HG03159 (cell line): ENCODE data around the gene CEP85L.

Experiments used
- ATAC-seq: cut with Tn5 transposase; IDR thresholded peaks from one replicate; pipeline ENCODE4 v1.9.1; 2021; ENCODE audit warnings: mild to moderate bottlenecking, moderate library complexity; ENCODE audit not compliant: unreplicated experiment

Gene CEP85L

DNA sequence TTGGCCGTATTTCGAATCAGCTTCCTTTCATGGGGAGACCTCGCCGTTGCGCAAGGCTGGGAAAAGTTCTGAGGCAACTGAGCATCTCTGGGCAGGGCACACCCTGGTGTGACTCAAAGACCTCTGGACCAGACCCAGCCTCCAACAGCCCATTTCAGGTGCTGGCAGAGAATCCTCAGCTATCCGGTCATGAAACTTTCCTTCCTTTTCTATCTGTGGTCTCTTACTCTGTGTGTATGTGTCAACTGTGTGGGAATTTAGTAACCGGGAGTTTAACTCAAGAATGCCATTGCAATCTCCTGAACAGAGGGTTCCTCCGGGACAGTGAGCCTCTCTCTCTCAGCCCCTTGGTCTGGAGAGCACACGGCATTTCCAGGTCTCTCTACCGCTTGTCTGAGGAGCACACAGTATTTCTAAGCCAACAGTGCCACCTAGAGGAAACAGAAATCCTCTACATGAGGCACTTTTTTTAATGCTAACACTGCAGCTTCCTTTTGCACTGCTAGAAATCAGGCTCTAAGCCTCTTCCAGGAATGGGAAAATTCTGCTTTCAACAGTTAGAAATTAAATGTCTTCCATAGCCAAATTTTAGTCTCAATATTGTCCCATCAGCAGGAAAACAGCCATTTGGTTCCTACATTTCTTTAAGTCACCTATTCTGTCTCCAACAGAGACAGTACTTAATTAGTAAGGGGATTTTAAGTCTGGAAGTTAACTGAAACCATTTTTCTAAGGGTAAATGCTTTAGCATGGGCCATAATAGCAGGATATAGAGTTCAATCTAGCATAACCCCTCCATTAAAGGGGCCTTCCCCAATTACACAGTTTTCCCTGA, 70.6 kb downstream of the CEP85L start:
- ATAC-seq, result no peak

- no peak for ATAC-seq
These were observed 71.6 kb downstream of the CEP85L start for GRCh38 chr6:118579786-118580185.

GRCh38 chr6:118578617-118579016, 72.8 kb downstream of the CEP85L start:
- no peak for ATAC-seq

- no peak for ATAC-seq
These were observed 73.4 kb downstream of the CEP85L start for GRCh38 chr6:118577972-118578371.

GRCh38 chr6:118574051-118574865, 77.1 kb downstream of the CEP85L start:
- no peak for ATAC-seq

DNA sequence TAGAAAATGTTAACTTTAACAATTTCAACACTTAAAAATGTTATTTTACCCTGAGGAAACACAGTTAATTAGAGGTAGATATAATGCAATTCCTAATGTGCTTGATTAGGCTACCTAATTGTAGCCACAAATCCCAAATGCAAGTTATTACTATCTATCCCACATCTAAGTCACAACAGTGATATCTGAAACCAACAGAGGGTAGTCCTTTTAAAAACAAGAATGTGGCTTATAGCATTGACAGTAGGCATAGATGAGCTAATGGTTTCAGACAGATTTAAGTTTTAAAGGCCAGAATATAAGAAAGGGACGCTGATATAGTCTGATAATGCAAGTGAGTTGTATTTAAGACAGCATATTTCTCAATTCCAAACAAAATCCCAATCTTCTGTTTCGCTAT, 80.3 kb downstream of the CEP85L start:
- no peak for ATAC-seq

DNA sequence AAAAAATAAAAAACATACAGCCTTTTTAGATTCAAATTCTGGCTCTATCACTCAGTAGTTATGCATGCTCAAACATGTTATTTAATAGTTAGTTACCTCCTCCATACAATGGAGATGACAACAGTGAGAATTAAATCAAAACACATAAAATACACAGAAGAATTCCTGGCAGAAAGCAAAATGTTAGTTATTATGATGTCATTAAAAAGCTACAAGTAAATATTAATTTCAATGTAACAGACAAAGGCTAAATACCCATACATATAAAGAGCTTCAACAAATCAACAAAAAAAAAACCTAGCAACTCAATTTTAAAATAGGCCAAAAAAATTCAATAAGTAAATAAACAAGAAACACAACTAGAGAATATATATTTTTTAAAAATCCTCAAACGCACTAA, 81.9 kb downstream of the CEP85L start:
- ATAC-seq, result no peak

DNA sequence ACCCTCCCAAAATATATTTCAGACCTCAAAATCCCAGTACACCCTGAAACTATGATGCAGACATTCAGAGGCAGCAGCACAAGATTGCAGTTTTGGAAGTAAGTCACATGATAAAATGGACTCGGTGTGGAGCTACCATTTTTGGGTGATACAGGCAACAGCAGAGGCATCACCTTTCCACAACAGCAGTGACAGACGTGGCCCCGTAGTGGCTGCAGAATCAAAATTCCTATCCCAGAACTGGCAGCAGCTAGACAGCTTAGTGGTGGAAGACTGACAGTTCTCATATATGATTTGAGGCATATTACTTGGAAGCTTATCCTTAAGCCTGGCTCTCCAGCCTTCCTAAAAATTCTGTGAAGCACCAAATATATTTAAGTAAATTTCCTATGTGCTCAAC, 83.4 kb downstream of the CEP85L start:
- no peak for ATAC-seq

- peak; percentile 99 for ATAC-seq
These were observed 86.0 kb downstream of the CEP85L start for GRCh38 chr6:118565311-118565960.

DNA sequence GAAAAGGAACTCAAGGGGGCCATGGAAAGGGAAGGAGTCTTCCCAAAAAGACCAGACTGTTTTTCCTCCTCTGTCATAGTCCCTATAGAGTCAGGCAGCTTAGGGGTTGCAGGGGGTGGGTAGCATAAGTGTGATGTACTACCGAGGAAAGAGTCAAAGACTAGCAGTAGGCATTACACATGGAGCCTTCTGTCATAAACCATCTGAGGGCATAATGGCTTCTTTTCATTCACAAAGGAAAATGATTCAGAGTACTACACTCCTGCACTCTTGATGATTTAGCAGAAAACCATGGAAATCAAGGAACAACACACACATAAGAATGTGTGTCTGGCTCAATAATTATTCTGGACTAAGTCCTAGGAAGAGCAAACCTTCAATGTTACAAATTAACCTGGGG, 88.4 kb downstream of the CEP85L start:
- no peak for ATAC-seq

- ATAC-seq, result no peak
These were observed 89.1 kb downstream of the CEP85L start for GRCh38 chr6:118562248-118562647.

DNA sequence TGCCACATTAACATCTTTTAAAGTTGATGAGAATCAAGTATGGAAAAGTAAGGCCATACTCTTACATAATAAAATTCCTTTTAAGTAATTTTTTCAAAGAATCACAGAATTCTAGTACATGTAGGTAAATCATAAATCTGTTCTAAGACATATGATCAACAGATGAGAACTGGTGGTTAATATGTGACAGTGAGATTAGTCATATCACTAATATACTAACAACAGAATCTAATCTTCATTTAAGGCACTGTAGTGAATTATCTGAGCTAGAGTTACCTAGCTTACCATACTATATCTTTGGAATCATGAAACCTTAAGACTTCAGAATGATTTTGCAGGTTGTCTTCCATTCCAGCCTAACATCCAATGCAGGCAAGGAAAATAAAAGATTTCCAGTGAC, 91.7 kb downstream of the CEP85L start:
- peak; percentile 77 for ATAC-seq

GRCh38 chr6:118558464-118559217, 92.8 kb downstream of the CEP85L start:
- no peak for ATAC-seq

GRCh38 chr6:118554698-118555097, 96.7 kb downstream of the CEP85L start:
- no peak for ATAC-seq

DNA sequence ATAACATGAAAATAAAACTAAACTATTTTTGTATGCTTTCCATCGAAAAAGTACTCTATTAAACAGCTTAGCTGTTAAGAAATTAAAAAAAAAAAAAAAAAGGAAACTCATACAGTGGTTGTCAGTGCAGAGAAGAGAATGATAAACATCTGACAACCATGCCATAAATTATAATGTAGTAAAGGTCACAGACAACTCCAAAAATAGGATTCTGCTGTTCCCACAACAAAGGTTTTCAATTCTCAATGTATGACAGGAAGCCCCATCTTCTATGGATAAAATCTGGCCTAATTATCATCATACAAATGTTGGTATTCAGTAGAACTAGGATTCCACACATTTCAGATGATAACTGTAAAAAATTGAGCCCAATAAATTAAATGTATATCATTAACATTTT, 98.3 kb downstream of the CEP85L start:
- no peak for ATAC-seq

GRCh38 chr6:118551063-118552053, 100.0 kb downstream of the CEP85L start:
- peak; percentile 95 for ATAC-seq

GRCh38 chr6:118548613-118549012, 102.8 kb downstream of the CEP85L start:
- no peak for ATAC-seq

- no peak for ATAC-seq
These were observed 103.3 kb downstream of the CEP85L start, which contains the start of gene PLN for GRCh38 chr6:118548136-118548535. TSS of gene PLN (plus strand) at chr6:118548296. CDS start at chr6:118558922, 10,626 bp downstream.

GRCh38 chr6:118546880-118547218, 104.5 kb downstream of the CEP85L start:
- no peak for ATAC-seq
